ENCODE measurements around the gene LAMB4.

- TF ChIP-seq CTCF (IDR thresholded peaks at IDR 0.05) (no peak), POLR2A (IDR thresholded peaks at IDR 0.05) (no peak)
Observed at GRCh38 chr7:108034586-108034985, 95.6 kb downstream of the LAMB4 start.
